UCSD-AML1 (cell line): Measurements from ENCODE around the gene FER.
A peak's percentile ranks its signal among the peaks of the same experiment; 100 is the strongest.
"Not testable (repeated sequence)": the region's sequence is repeated elsewhere in the genome, so short reads cannot be mapped to it uniquely, and the experiment has no call there.

Experiments
- DNase-seq: peaks from one replicate; lab custom pipeline; 2025; ENCODE audit not compliant: unreplicated experiment; lab: John Stamatoyannopoulos, UW

FER gene

GRCh38 chr5:108747774-108748400, at the start of gene FER:
FER (plus strand) TSS chr5:108747897; CDS start chr5:108798183, 50,286 bp downstream.
- peak; percentile 29 for DNase-seq

- not testable (repeated sequence) for DNase-seq
Observed at GRCh38 chr5:108700388-108700787, 47.3 kb upstream of the FER start.

GRCh38 chr5:108700930-108701329, 46.8 kb upstream of the FER start:
- no peak for DNase-seq

DNA sequence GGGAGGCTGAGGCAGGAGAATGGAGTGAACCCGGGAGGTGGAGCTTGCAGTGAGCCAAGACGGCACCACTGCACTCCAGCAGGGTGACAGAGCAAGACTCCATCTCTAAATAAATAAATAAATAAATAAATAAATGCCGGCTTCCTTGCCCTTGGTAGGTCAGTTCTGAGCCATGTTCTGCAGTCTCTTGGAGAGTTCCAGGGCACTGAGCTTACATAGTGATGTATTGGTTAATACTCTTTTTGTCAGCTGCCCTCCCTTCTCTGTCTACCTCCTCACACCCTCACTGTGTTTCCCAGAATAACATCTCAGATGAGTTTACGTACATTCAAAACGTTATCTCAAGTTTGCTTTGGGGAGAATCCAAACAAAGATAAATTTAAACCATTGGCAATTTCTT, 45.2 kb upstream of the FER start:
- no peak for DNase-seq

DNA sequence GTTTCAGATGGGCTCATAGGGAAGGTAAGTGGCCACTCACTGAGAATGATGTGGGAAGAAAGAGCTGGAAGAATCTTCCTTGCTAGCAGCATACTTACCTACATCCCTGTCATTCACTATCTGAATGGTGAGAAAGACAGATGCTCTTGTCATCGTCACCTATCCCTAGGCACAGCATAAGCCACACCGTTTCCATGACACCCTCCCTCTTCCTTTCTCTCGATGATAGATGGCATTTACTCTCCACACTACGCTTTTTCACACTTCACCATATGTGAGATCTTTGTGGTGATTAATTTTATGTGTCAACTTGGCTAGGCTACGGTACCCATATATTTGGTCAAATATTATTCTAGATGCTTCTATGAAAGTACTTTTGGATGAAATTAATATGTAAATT, 44.4 kb upstream of the FER start:
- no peak for DNase-seq

DNA sequence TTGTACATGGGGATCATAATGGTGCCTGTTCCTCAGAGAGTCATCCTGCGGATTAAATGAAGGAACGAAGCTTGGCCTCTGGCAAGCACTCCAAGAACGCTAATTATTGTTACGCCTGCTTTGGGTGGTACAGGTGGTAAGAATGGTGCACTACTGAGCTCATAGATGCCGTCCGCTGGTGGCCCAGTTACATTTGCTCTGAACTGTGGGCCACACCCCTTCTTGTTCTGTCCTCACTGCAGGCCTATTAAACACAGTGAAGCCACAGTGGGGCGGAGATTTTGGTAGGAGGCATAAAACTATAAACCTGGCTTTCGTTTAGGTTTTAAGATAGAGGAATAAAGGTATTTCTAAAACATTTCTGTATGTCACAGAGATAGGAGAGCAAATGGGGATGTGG, 40.6 kb upstream of the FER start:
- no peak for DNase-seq

- no peak for DNase-seq
Observed at GRCh38 chr5:108711898-108712297, 35.8 kb upstream of the FER start.

- DNase-seq = no peak
Observed at GRCh38 chr5:108715408-108715807, 32.3 kb upstream of the FER start.

GRCh38 chr5:108720391-108720790, 27.3 kb upstream of the FER start:
- peak; percentile 5 for DNase-seq

GRCh38 chr5:108726446-108727235, 21.1 kb upstream of the FER start:
- peak; percentile 5 for DNase-seq

- DNase-seq = peak; percentile 63
Observed at GRCh38 chr5:108727236-108727650, 20.5 kb upstream of the FER start.

DNA sequence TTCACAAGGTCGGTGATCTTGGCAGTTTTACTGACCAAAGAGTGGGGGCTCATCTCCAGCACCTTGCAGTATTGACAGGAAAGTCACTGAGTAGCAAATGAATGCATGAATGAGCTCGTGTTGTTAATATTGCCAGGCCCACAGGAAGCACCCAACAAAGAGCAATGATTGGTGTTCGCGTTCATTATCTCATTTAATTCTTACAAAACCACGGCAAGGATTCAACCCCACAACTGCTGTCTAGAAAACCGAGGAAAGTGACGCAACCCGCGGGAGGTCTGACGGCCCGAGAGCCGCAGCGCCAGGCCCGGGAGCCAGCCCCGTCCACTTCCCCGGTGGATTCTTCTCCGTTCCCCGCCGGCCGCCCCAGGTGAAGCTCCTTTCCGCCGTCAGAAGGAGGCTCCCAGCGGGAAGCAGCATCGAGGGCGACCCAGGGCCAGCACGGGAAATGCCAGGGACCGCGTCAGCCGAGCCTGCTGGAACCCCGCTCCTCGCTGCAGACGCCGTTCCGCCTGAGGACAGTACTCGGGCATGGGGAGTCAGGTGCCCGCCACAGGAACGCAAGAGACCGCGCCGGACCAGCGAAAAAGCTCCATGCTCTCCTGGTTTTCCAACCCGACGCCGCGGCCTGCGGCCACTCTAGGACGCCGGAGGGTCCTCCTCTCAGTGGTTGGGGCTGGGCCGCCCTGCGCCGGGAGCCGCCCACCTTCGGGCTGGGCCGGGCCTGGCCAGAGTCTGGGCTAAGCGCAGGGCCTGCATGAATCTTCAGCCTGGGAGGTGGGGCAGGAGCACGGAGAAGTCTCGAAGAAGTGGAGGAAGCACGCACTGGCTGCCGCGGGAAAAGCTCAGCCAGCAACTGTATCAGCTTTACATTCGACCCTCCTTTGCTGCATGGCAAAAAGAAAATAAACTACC, 19.8 kb upstream of the FER start:
- peak; percentile 92 for DNase-seq

GRCh38 chr5:108728566-108729241, 19.0 kb upstream of the FER start:
- no peak for DNase-seq

- no peak for DNase-seq
Observed at GRCh38 chr5:108729242-108729615, 18.5 kb upstream of the FER start.

- no peak for DNase-seq
Observed at GRCh38 chr5:108730617-108731340, 16.9 kb upstream of the FER start.

DNA sequence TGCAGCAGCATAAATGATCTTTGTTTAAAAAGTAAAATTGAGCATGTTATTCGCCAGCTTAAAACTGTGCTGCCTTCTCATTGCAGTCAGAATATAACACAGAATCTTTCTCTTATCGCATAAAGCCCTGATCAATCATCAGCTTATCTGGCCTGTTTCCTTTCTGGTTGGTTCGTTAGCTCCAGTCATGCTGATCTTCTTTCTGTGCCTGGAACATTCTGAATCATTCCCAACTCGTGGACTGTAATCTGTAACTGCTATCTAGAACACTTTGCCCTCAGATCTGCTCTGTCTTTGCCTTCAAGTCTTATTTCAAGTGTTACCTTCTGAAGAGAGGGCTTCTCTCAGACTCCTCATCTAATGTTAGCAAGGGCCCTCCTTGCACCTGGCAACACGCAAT, 11.9 kb upstream of the FER start:
- DNase-seq = no peak

DNA sequence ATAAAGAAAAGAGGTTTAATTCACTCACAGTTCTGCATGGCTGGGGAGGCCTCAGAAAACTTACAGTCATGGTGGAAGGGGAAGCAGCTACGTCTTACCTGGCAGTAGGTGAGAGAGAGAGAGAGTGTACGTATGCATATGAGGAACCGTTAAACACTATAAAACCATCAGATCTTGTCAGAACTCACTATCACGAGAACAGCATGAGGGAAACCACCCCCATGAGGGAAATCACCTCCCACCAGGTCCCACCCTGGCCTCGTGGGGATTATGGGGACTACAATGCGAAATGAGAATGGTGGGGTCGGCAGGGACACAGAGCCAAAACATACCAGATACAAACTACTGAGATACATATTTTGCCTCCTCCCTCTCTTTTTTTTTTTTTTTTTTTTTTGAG, 10.8 kb upstream of the FER start:
- DNase-seq = no peak

- no peak for DNase-seq
Observed at GRCh38 chr5:108739376-108739775, 8.3 kb upstream of the FER start.

DNA sequence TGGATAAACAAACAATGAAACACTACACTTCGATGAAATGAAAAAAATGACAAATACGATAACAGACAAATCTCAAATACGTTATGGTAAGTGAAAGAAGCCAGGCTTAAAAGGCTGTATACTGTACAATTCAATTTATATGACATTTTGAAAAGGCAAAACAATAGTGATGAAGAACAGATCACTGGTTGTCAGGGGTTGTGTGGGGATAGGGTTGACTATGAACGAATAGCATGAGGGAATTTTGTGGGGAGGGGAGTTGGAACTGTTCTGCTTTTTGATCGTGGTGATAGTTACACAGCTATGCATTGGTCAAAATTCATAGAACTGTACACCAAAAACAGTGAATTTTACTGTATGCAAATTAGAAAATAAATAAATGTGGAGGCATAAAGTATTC, 7.8 kb upstream of the FER start:
- DNase-seq = no peak

- DNase-seq = no peak
Observed at GRCh38 chr5:108743319-108743718, 4.4 kb upstream of the FER start.
